DND-41 (cell line): ENCODE results near the gene TREX2.

Source experiments
- ATAC-seq: fragments of 200-7000 bp; cut with Tn5 transposase; 3 replicates; pipeline ENCODE4 v1.9.1; 2021; ENCODE audit warnings: low read depth; ENCODE audit not compliant: insufficient read depth
- DNase-seq: peaks from one replicate; pipeline ENCODE4 v3.0.0-alpha.2; 2020
- H2AFZ ChIP-seq: 2 replicates; pipeline ENCODE4 v1.6.0; 2012; ENCODE audit warnings: low read depth, low read length
- H3K27ac ChIP-seq: 2 replicates; pipeline ENCODE4 v1.5.1; 2012; ENCODE audit warnings: low read length, inconsistent platforms
- H3K27me3 ChIP-seq: fragments of 200-600 bp; sonication (generic); 2 replicates; pipeline ENCODE4 v1.6.0; 2012; ENCODE audit warnings: low read length, mild to moderate bottlenecking, inconsistent platforms; ENCODE audit not compliant: insufficient read depth, poor library complexity
- H3K36me3 ChIP-seq: 2 replicates; pipeline ENCODE4 v1.5.1; 2012; ENCODE audit warnings: low read length, inconsistent platforms; ENCODE audit not compliant: insufficient read depth
- H3K4me1 ChIP-seq: 2 replicates; pipeline ENCODE4 v1.5.1; 2012; ENCODE audit warnings: mild to moderate bottlenecking, low read length; ENCODE audit not compliant: insufficient read depth
- H3K4me2 ChIP-seq: 2 replicates; pipeline ENCODE4 v1.6.0; 2012; ENCODE audit warnings: mild to moderate bottlenecking, moderate library complexity, low read length, inconsistent platforms; ENCODE audit not compliant: insufficient read depth
- H3K4me3 ChIP-seq, 2 experiments: fragments of 200-600 bp in 1 of 2; shearing (Covaris generic) in 1 of 2; 2 replicates each; pipeline ENCODE4 v1.5.1; 2012 to 2016; ENCODE audit warnings: inconsistent platforms in 2 of 2, low read length in 2 of 2, mild to moderate bottlenecking in 2 of 2, low read depth in 1 of 2, moderate library complexity in 1 of 2
- H3K79me2 ChIP-seq: 2 replicates; pipeline ENCODE4 v1.6.0; 2012; ENCODE audit warnings: low read length, inconsistent platforms; ENCODE audit not compliant: insufficient read depth
- H3K9ac ChIP-seq: 2 replicates; pipeline ENCODE4 v1.6.0; 2012; ENCODE audit warnings: low read depth, mild to moderate bottlenecking, inconsistent platforms, low read length, moderate library complexity
- H3K9me3 ChIP-seq: 2 replicates; pipeline ENCODE4 v1.5.1; 2012; ENCODE audit warnings: low read length, moderate library complexity, mild to moderate bottlenecking, inconsistent platforms; ENCODE audit not compliant: insufficient read depth, severe bottlenecking
- H4K20me1 ChIP-seq: 2 replicates; pipeline ENCODE4 v1.6.0; 2012; ENCODE audit warnings: low read length; ENCODE audit not compliant: insufficient read depth
- EZH2 ChIP-seq: IDR thresholded peaks from 3 replicates; pipeline ENCODE4 v1.6.1; 2012; ENCODE audit warnings: borderline replicate concordance, low read depth, mild to moderate bottlenecking, moderate library complexity, low read length, inconsistent platforms; ENCODE audit not compliant: severe bottlenecking
- TF ChIP-seq, protein P1 (sequence below): IDR thresholded peaks from 2 replicates; pipeline ENCODE4 v1.5.1; 2012; ENCODE audit warnings: borderline replicate concordance, low read length, moderate library complexity, mild to moderate bottlenecking; ENCODE audit not compliant: poor library complexity, severe bottlenecking; ENCODE audit errors: extremely low read depth

The TREX2 gene

GRCh38 chrX:153408221-153408721 lies 37.6 kb downstream of the TREX2 start:
- H3K36me3 ChIP-seq = no peaks in the 10 kb centered on the region
- H3K9ac ChIP-seq = no peak overlapping the region
- H3K4me3 ChIP-seq = no peak overlapping the region
- H4K20me1 ChIP-seq = no peaks in the 10 kb centered on the region
- TF ChIP-seq EZH2 = no peak
- TF ChIP-seq, protein P1, sequence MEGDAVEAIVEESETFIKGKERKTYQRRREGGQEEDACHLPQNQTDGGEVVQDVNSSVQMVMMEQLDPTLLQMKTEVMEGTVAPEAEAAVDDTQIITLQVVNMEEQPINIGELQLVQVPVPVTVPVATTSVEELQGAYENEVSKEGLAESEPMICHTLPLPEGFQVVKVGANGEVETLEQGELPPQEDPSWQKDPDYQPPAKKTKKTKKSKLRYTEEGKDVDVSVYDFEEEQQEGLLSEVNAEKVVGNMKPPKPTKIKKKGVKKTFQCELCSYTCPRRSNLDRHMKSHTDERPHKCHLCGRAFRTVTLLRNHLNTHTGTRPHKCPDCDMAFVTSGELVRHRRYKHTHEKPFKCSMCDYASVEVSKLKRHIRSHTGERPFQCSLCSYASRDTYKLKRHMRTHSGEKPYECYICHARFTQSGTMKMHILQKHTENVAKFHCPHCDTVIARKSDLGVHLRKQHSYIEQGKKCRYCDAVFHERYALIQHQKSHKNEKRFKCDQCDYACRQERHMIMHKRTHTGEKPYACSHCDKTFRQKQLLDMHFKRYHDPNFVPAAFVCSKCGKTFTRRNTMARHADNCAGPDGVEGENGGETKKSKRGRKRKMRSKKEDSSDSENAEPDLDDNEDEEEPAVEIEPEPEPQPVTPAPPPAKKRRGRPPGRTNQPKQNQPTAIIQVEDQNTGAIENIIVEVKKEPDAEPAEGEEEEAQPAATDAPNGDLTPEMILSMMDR = no peak
- no peak overlapping the region for H3K4me2 ChIP-seq
- H3K27me3 ChIP-seq = no peaks in the 10 kb centered on the region
- no peaks in the 10 kb centered on the region for H3K9me3 ChIP-seq
- H3K4me1 ChIP-seq = no peaks in the 10 kb centered on the region
- no peak overlapping the region for H2AFZ ChIP-seq
- no peak overlapping the region for H3K27ac ChIP-seq
- no peak for DNase-seq
- no peaks in the 10 kb centered on the region for H3K79me2 ChIP-seq
- no peak for ATAC-seq

DNA sequence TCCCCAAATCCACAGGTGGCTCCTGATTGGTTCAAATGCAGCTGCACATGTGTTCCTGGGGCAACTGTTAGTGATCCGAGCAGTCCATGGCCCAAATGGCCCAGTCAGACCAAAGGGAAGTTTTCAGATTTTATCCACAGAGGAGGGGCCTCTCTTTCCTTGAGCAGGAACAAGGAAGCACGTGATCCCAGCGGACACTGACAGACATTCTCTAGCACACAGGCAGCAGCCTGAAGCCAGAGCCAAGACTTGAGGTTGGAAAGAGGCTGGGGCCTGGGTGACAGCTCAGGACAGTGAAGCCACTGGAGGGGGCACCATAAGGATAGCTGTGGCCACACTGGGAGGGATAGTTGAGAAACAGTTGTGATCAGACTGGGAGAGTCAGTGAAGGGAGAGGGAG lies 38.1 kb downstream of the TREX2 start:
- H3K9ac ChIP-seq = no peak overlapping the region
- no peak overlapping the region for H2AFZ ChIP-seq
- no peak for DNase-seq
- H3K79me2 ChIP-seq = no peaks in the 10 kb centered on the region
- no peaks in the 10 kb centered on the region for H3K4me1 ChIP-seq
- no peak overlapping the region for H3K4me2 ChIP-seq
- H3K4me3 ChIP-seq = no peak overlapping the region
- no peaks in the 10 kb centered on the region for H3K9me3 ChIP-seq
- H3K27ac ChIP-seq = no peak overlapping the region
- H3K27me3 ChIP-seq = no peaks in the 10 kb centered on the region
- ATAC-seq = no peak
- no peaks in the 10 kb centered on the region for H4K20me1 ChIP-seq
- H3K36me3 ChIP-seq = no peaks in the 10 kb centered on the region
- no peak for TF ChIP-seq EZH2
- TF ChIP-seq, protein P1 = no peak

DNA sequence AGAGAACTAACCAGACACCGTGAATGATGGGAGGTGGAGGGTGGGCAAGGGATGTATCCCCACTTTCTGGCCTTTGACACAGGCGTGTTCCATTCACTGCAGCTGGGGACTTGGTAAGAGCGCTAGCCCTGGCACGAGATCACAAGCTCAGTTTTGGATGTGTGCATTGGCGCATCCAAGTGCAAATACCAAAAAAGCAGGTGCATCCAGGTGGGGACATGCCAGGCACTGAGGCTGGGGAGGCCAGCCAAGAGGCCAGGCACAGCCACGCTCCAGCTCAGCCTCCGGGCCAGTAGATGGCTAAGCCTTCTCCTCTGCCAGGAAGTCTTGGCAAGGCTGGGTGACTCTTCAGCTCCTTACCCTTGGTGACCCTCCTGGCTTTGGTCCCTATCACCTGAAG lies 39.0 kb downstream of the TREX2 start:
- Histone ChIP-seq H4K20me1 (no peaks in the 10 kb centered on the region), H3K9ac (no peak overlapping the region), H3K27me3 (no peaks in the 10 kb centered on the region), H3K79me2 (no peaks in the 10 kb centered on the region), H3K4me3 (no peak overlapping the region), H3K27ac (no peak overlapping the region), H3K4me1 (no peaks in the 10 kb centered on the region), H2AFZ (no peak overlapping the region), H3K4me2 (no peak overlapping the region), H3K9me3 (no peaks in the 10 kb centered on the region), H3K36me3 (no peaks in the 10 kb centered on the region)
- ATAC-seq (no peak), DNase-seq (no peak)
- TF ChIP-seq, protein P1 = no peak
- TF ChIP-seq EZH2 = no peak

DNA sequence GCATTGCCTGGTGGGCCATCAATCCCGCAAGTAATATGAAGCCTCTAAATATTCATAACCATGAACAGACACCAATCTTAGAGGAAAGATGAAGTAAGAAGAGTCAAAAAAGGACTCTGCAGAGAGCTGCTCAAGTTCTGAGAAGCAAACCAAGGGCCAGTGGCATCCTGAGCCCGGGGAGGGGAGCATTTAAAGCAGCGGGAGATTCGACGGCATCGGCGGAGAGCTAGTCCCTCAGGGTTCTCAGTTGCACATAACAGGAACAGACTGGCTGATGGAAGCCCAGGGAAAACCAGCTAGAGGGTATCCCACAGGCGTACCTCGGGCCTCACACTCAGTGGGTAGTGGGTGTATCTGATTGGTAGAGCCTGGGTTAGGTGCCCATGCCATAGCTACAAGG lies 39.8 kb downstream of the TREX2 start:
- H3K27ac ChIP-seq = no peak overlapping the region
- no peaks in the 10 kb centered on the region for H3K36me3 ChIP-seq
- H3K4me2 ChIP-seq = no peak overlapping the region
- no peaks in the 10 kb centered on the region for H3K79me2 ChIP-seq
- H4K20me1 ChIP-seq = no peaks in the 10 kb centered on the region
- H3K9ac ChIP-seq = no peak overlapping the region
- H3K4me3 ChIP-seq = no peak overlapping the region
- H3K27me3 ChIP-seq = no peaks in the 10 kb centered on the region
- H3K9me3 ChIP-seq = no peaks in the 10 kb centered on the region
- no peak overlapping the region for H2AFZ ChIP-seq
- TF ChIP-seq, protein P1 = no peak
- no peak for TF ChIP-seq EZH2
- no peaks in the 10 kb centered on the region for H3K4me1 ChIP-seq
- DNase-seq (no peak), ATAC-seq (no peak)
